ENCODE data around the gene HOGA1. TPM values are rescaled to one million over a fixed set of nuclear protein-coding genes. Genes with fewer than 3 reads are reported as not detected.
"Not testable (repeated sequence)": the region's sequence is repeated elsewhere in the genome, so short reads cannot be mapped to it uniquely, and the experiment has no call there.

The HOGA1 gene
- total RNA-seq, 1 donor from 2014 or later, result 5.1 TPM

GRCh38 chr10:97607095-97607636, 23.0 kb downstream of the HOGA1 start:
- no peak for DNase-seq (ENCODE audit: low spot score)

GRCh38 chr10:97608991-97609561, 24.9 kb downstream of the HOGA1 start:
- DNase-seq (ENCODE audit: low spot score), result no peak

- DNase-seq (ENCODE audit: low spot score), result no peak
Measured at GRCh38 chr10:97611473-97611872, 27.3 kb downstream of the HOGA1 start.

- peak; percentile 65 for DNase-seq (ENCODE audit: low spot score)
Measured at GRCh38 chr10:97612386-97612785, 28.2 kb downstream of the HOGA1 start.

- no peak for DNase-seq (ENCODE audit: low spot score)
Measured at GRCh38 chr10:97618285-97618684, 34.1 kb downstream of the HOGA1 start.

GRCh38 chr10:97618733-97619132, 34.5 kb downstream of the HOGA1 start:
- DNase-seq (ENCODE audit: low spot score), result no peak

- no peak for DNase-seq (ENCODE audit: low spot score)
Measured at GRCh38 chr10:97623277-97623676, 39.1 kb downstream of the HOGA1 start.

GRCh38 chr10:97627731-97628130, 43.5 kb downstream of the HOGA1 start:
- no peak for DNase-seq (ENCODE audit: low spot score)

GRCh38 chr10:97628228-97628627, 44.0 kb downstream of the HOGA1 start:
- DNase-seq (ENCODE audit: low spot score), result no peak

- no peak for DNase-seq (ENCODE audit: low spot score)
Measured at GRCh38 chr10:97629289-97629688, 45.1 kb downstream of the HOGA1 start.

GRCh38 chr10:97631098-97631497, 46.9 kb downstream of the HOGA1 start:
- DNase-seq (ENCODE audit: low spot score), result no peak

GRCh38 chr10:97632949-97633884, 49.0 kb downstream of the HOGA1 start, which contains the start of gene MORN4:
Gene MORN4 (minus strand): TSS chr10:97633500. CDS start chr10:97619653, 13,847 bp downstream.
- peak; percentile 95 for DNase-seq (ENCODE audit: low spot score)

- no peak for DNase-seq (ENCODE audit: low spot score)
Measured at GRCh38 chr10:97633921-97634320, 49.7 kb downstream of the HOGA1 start.

GRCh38 chr10:97635577-97635976, 51.4 kb downstream of the HOGA1 start:
- DNase-seq (ENCODE audit: low spot score), result no peak

- DNase-seq (ENCODE audit: low spot score), result not testable (repeated sequence)
Measured at GRCh38 chr10:97639090-97639489, 54.9 kb downstream of the HOGA1 start.

GRCh38 chr10:97640174-97640867, 56.1 kb downstream of the HOGA1 start, which contains the start of gene PI4K2A:
Gene PI4K2A (plus strand): TSS chr10:97640671. CDS start chr10:97640743, 72 bp downstream.
- peak; percentile 100 for DNase-seq (ENCODE audit: low spot score)

GRCh38 chr10:97640868-97641811, 57.0 kb downstream of the HOGA1 start:
- DNase-seq (ENCODE audit: low spot score), result peak; percentile 43

- DNase-seq (ENCODE audit: low spot score), result not testable (repeated sequence)
Measured at GRCh38 chr10:97642471-97643159, 58.4 kb downstream of the HOGA1 start.

- no peak for DNase-seq (ENCODE audit: low spot score)
Measured at GRCh38 chr10:97643441-97643985, 59.3 kb downstream of the HOGA1 start.

GRCh38 chr10:97644936-97645335, 60.7 kb downstream of the HOGA1 start:
- no peak for DNase-seq (ENCODE audit: low spot score)
